Measurements from ENCODE around the gene DPP6.

GRCh38 chr7:154698726-154699291 is 646.6 kb downstream of the DPP6 start:
- no peak for TF ChIP-seq CTCF (conservative IDR thresholded peaks at IDR 0.05 in 1 of 2, IDR thresholded peaks at IDR 0.05 in 1 of 2; ENCODE audit: extremely low read depth in 1 of 2, insufficient read depth in 1 of 2, low read depth in 1 of 2, low read length in 2 of 2)
- TF ChIP-seq EZH2 (IDR thresholded peaks at IDR 0.05; ENCODE audit: borderline replicate concordance, low read length): no peak
